ENCODE measurements around the gene SMYD3. TPM values are rescaled to one million over a fixed set of nuclear protein-coding genes. Genes with fewer than 3 reads are reported as not detected.

The SMYD3 gene
- total RNA-seq, 1 experiment from 2014 or later: 25.5 TPM

GRCh38 chr1:246459221-246459620 is 47.9 kb downstream of the SMYD3 start:
- Histone ChIP-seq H3K4me1 (ENCODE audit: insufficient read depth, low read length) (no peaks in the 10 kb centered on the region), H3K14ac (ENCODE audit: insufficient read depth, low read length) (no peak overlapping the region), H3K27me3 (ENCODE audit: insufficient read depth, low read length) (no peaks in the 10 kb centered on the region), H2AFZ (ENCODE audit: low read length) (no peak overlapping the region), H2BK5ac (ENCODE audit: insufficient read length, low read length) (no peak overlapping the region), H3K9ac (ENCODE audit: extremely low read depth, insufficient read length, low read length) (no peak overlapping the region), H3K23me2 (ENCODE audit: insufficient read length, low read depth, low read length, poor library complexity, severe bottlenecking) (no peaks in the 10 kb centered on the region), H2BK12ac (ENCODE audit: insufficient read length, low read depth, low read length) (no peak overlapping the region), H4K5ac (ENCODE audit: insufficient read length, low read depth, low read length) (no peak overlapping the region), H3K56ac (ENCODE audit: insufficient read length, low read depth, low read length) (no peak overlapping the region), H4K8ac (replicated peaks; ENCODE audit: insufficient read length, low read depth, low read length) (no peak overlapping the region), H3K27ac (ENCODE audit: insufficient read length, low read depth, low read length) (no peak overlapping the region), H3K23ac (ENCODE audit: insufficient read length, low read depth, low read length) (no peak overlapping the region), H3T11ph (ENCODE audit: low read length) (no peak overlapping the region), H3K4ac (ENCODE audit: low read depth, low read length) (no peak overlapping the region), H3K18ac (ENCODE audit: insufficient read length, low read depth, low read length) (no peak overlapping the region), H3K79me1 (ENCODE audit: insufficient read depth, low read depth, low read length, poor library complexity, severe bottlenecking) (no peaks in the 10 kb centered on the region), H2AK5ac (ENCODE audit: insufficient read length, low read length) (no peak overlapping the region), H2BK15ac (ENCODE audit: low read depth, low read length) (no peak overlapping the region), H3K9me3 (ENCODE audit: control insufficient read depth, low read depth, low read length) (no peaks in the 10 kb centered on the region), H4K91ac (ENCODE audit: insufficient read length, low read depth, low read length) (no peak overlapping the region), H3K79me2 (ENCODE audit: insufficient read depth, low read length) (no peaks in the 10 kb centered on the region), H2BK120ac (ENCODE audit: low read depth, low read length, poor library complexity, severe bottlenecking) (no peak overlapping the region), H2BK20ac (ENCODE audit: low read depth, low read length, poor library complexity, severe bottlenecking) (no peak overlapping the region), H3K4me2 (ENCODE audit: insufficient read depth, insufficient read length, low read length) (no peak overlapping the region), H4K20me1 (ENCODE audit: control insufficient read depth, insufficient read depth, insufficient read length) (no peaks in the 10 kb centered on the region)
- DNase-seq: peak; percentile 40
- H3K27ac Mint-ChIP-seq: peak overlapping the region in 1 of 3 experiments; percentile 49; a peak in 3 of 7 replicates
- no CpG with 5 or more reads among the region's 14 CpGs for WGBS (ENCODE audit: extremely low coverage, insufficient read length, low lambda C conversion rate)
- peaks cover 6 to 9% of the 10 kb centered on the region in 2 experiments; a peak in 2 of 4 replicates for H3K4me1 Mint-ChIP-seq
- H3K36me3 Mint-ChIP-seq (ENCODE audit: insufficient read depth in 1 of 3, low read depth in 3 of 3): no peaks in the 10 kb centered on the region
- no peak overlapping the region for H3K4me3 Mint-ChIP-seq
- H3K27me3 Mint-ChIP-seq (ENCODE audit: low read depth): no peaks in the 10 kb centered on the region
- H3K9me3 Mint-ChIP-seq: no peaks in the 10 kb centered on the region
- TF ChIP-seq, protein P1, sequence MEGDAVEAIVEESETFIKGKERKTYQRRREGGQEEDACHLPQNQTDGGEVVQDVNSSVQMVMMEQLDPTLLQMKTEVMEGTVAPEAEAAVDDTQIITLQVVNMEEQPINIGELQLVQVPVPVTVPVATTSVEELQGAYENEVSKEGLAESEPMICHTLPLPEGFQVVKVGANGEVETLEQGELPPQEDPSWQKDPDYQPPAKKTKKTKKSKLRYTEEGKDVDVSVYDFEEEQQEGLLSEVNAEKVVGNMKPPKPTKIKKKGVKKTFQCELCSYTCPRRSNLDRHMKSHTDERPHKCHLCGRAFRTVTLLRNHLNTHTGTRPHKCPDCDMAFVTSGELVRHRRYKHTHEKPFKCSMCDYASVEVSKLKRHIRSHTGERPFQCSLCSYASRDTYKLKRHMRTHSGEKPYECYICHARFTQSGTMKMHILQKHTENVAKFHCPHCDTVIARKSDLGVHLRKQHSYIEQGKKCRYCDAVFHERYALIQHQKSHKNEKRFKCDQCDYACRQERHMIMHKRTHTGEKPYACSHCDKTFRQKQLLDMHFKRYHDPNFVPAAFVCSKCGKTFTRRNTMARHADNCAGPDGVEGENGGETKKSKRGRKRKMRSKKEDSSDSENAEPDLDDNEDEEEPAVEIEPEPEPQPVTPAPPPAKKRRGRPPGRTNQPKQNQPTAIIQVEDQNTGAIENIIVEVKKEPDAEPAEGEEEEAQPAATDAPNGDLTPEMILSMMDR (conservative IDR thresholded peaks at IDR 0.05): no peak

Measured in H9 (cell line).